Endothelial cell of umbilical vein (primary cell): ENCODE data around the gene FIZ1. TPM values are rescaled to one million over a fixed set of nuclear protein-coding genes. Genes with fewer than 3 reads are reported as not detected.
"Not testable (repeated sequence)": the region's sequence is repeated elsewhere in the genome, so short reads cannot be mapped to it uniquely, and the experiment has no call there.

ENCODE experiments used
- BruUV-seq: library from RNA; stranded (reverse); fragments of 400-500 nt; replicated peaks from 2 replicates; lab custom pipeline; 2021; lab: Mats Ljungman, UMichigan
- CTCF ChIA-PET: fragments of 300-600, 350-600 bp; sonication (Branson Sonifier 250); formaldehyde crosslinking; loops from one replicate; lab custom pipeline; 2021; ENCODE audit warnings: antibody characterized with exemption, inconsistent platforms; lab: Charles Lee
- POLR2A ChIA-PET: fragments of 300-600, 350-600 bp; sonication (Branson Sonifier 250); formaldehyde crosslinking; loops from one replicate; lab custom pipeline; 2021; ENCODE audit warnings: antibody characterized with exemption, inconsistent platforms; lab: Charles Lee
- DNase-seq: peaks from one replicate; pipeline ENCODE4 v3.0.0-alpha.2; 2011; ENCODE audit warnings: low read depth, low spot score
- FAIRE-seq: peaks from 2 replicates; lab custom pipeline; 2011; peaks lifted over from hg19 to GRCh38; lab: Jason Lieb, UNC
- H2AFZ ChIP-seq: 2 replicates; pipeline ENCODE4 v1.6.0; 2012; ENCODE audit warnings: low read depth, low read length, control low read depth, inconsistent platforms
- H3K27ac ChIP-seq: 2 replicates; pipeline ENCODE4 v1.5.1; 2011; ENCODE audit warnings: low read depth, mild to moderate bottlenecking, control low read depth, low read length, moderate library complexity; ENCODE audit not compliant: insufficient read depth
- H3K27me3 ChIP-seq, 2 experiments: 2 replicates each; pipeline versions ENCODE4 v1.6.0 to v1.6.1; 2011; ENCODE audit warnings: low read length in 2 of 2, mixed read lengths in 1 of 2; ENCODE audit not compliant: control insufficient read depth in 2 of 2, insufficient read depth in 2 of 2
- H3K36me3 ChIP-seq, 2 experiments: 2 replicates in 1 of 2; 3 replicates in 1 of 2; pipeline ENCODE4 v1.5.1; 2011; ENCODE audit warnings: low read length in 2 of 2, mild to moderate bottlenecking in 1 of 2, moderate library complexity in 1 of 2; ENCODE audit not compliant: control insufficient read depth in 2 of 2, insufficient read depth in 2 of 2; ENCODE audit errors: extremely low read depth in 1 of 2
- H3K4me1 ChIP-seq: 3 replicates; pipeline ENCODE4 v1.5.1; 2011; ENCODE audit warnings: mild to moderate bottlenecking, low read length; ENCODE audit not compliant: control insufficient read depth, insufficient read depth; ENCODE audit errors: extremely low read depth
- H3K4me2 ChIP-seq: 2 replicates; pipeline ENCODE4 v1.6.1; 2011; ENCODE audit warnings: low read length, control low read depth, mixed read lengths; ENCODE audit not compliant: insufficient read depth
- H3K4me3 ChIP-seq, 3 experiments: fragments of 200-600 bp in 1 of 3; sonication (generic), shearing (Covaris generic) in 1 of 3; replicated peaks in 1 of 3; 2 replicates each; pipeline ENCODE4 v1.5.1; 2011 to 2016; ENCODE audit warnings: control low read depth in 3 of 3, low read length in 3 of 3, mild to moderate bottlenecking in 2 of 3, inconsistent platforms in 1 of 3, low read depth in 1 of 3, moderate library complexity in 1 of 3; ENCODE audit not compliant: insufficient read depth in 1 of 3
- H3K79me2 ChIP-seq: 2 replicates; pipeline ENCODE4 v1.6.0; 2012; ENCODE audit warnings: low read length, inconsistent platforms; ENCODE audit not compliant: control insufficient read depth, insufficient read depth
- H3K9ac ChIP-seq: replicated peaks from 2 replicates; pipeline ENCODE3; 2011; ENCODE audit warnings: low read length, control low read depth; ENCODE audit not compliant: insufficient read depth; ENCODE audit errors: extremely low read depth
- H3K9me1 ChIP-seq: replicated peaks from 3 replicates; pipeline ENCODE4 v1.6.0; 2011; ENCODE audit warnings: mild to moderate bottlenecking, low read length; ENCODE audit not compliant: control insufficient read depth, insufficient read depth; ENCODE audit errors: extremely low read depth
- H3K9me3 ChIP-seq: replicated peaks from 2 replicates; pipeline ENCODE4 v1.5.1; 2012; ENCODE audit warnings: low read length, inconsistent platforms; ENCODE audit not compliant: control insufficient read depth, insufficient read depth
- H4K20me1 ChIP-seq: replicated peaks from 2 replicates; pipeline ENCODE3; 2011; ENCODE audit warnings: mild to moderate bottlenecking, low read length; ENCODE audit not compliant: control insufficient read depth, insufficient read depth; ENCODE audit errors: extremely low read depth
- MAX ChIP-seq: IDR thresholded peaks from 2 replicates; pipeline ENCODE4 v1.6.1; 2011; ENCODE audit not compliant: insufficient read depth, insufficient read length
- MYC ChIP-seq: IDR thresholded peaks from one replicate; pipeline ENCODE4 v1.6.1; 2011; ENCODE audit warnings: mild to moderate bottlenecking, low read depth, low read length
- dilution Hi-C: fragments of 300-500 bp; cut with MboI; formaldehyde crosslinking; loops from one replicate; pipeline ENCODE4 v1.15.0; 2019; ENCODE audit warnings: low sequenced_read_pairs; ENCODE audit not compliant: extremely low pct_ligation_motif_present
- intact Hi-C: fragments of 100-400 bp; cut with micrococcal nuclease; formaldehyde crosslinking; loops from one replicate; pipeline ENCODE4 v1.10.0; 2022
- polyA plus RNA-seq, 4 experiments: library from polyadenylated mRNA; depleted of rRNA in 3 of 4; stranded (reverse) in 3 of 4; unstranded in 1 of 4; fragments of >200 nt; gene quantifications; 2 replicates each; pipeline versions ENCODE4 v1.2.1 to v1.2.3, GENCODE V29; 2011 to 2012; ENCODE audit warnings: missing spikeins in 1 of 4
- total RNA-seq: library from RNA; stranded (reverse); gene quantifications from 2 replicates; pipeline ENCODE4 v1.2.3, GENCODE V29; 2021

The FIZ1 gene
- total and polyA plus RNA-seq, 2 donors (not counting 3 experiments of a cell fraction or from before 2014, with no cell fraction given) = 6.6 to 15.6 TPM

- FAIRE-seq (no peak), DNase-seq (no peak)
- H3K27ac ChIP-seq = no peak overlapping the region
- H3K4me3 ChIP-seq = no peak overlapping the region
- no peaks in the 10 kb centered on the region for H4K20me1 ChIP-seq
- H2AFZ ChIP-seq = no peak overlapping the region
- peaks cover 12% of the 10 kb centered on the region for H3K79me2 ChIP-seq
- H3K4me1 ChIP-seq = peaks cover 4% of the 10 kb centered on the region
- H3K9me3 ChIP-seq = no peaks in the 10 kb centered on the region
- no peaks in the 10 kb centered on the region for H3K27me3 ChIP-seq
- intact Hi-C loops = no loop called here
- no peaks in the 10 kb centered on the region for H3K9me1 ChIP-seq
- dilution Hi-C loops = no loop called here
- no peak overlapping the region for H3K9ac ChIP-seq
- TF ChIP-seq MYC (no peak), MAX (no peak)
- BruUV-seq = no TSS peak
- ChIA-PET CTCF (interaction anchor here (1.0 kb wide), 1 partner anchor 8 kb away, joined by 4 read pairs; no protein-coding TSS in a partner anchor), POLR2A (no interaction called here)
- H3K4me2 ChIP-seq = no peak overlapping the region
- peaks cover 0 to 7% of the 10 kb centered on the region in 2 experiments for H3K36me3 ChIP-seq
Measured at GRCh38 chr19:55576746-55577145, 22.6 kb downstream of the FIZ1 start.

- H3K9me1 ChIP-seq, H3K9ac ChIP-seq, H3K36me3 ChIP-seq, H3K27ac ChIP-seq, H3K9me3 ChIP-seq, POLR2A ChIA-PET, H3K27me3 ChIP-seq, dilution Hi-C loops, BruUV-seq, H4K20me1 ChIP-seq, H2AFZ ChIP-seq, H3K4me1 ChIP-seq, DNase-seq, intact Hi-C loops, H3K4me2 ChIP-seq, H3K4me3 ChIP-seq, H3K79me2 ChIP-seq, FAIRE-seq: not testable (repeated sequence)
- CTCF ChIA-PET = interaction anchor here (2.3 kb wide), 1 partner anchor 25 kb away, joined by 6 read pairs; no protein-coding TSS in a partner anchor
Measured at GRCh38 chr19:55573929-55574328, 25.4 kb downstream of the FIZ1 start.

- H3K4me3 ChIP-seq, H3K27me3 ChIP-seq, H3K79me2 ChIP-seq, BruUV-seq, FAIRE-seq, H3K4me1 ChIP-seq, H3K9me1 ChIP-seq, intact Hi-C loops, dilution Hi-C loops, POLR2A ChIA-PET, DNase-seq, H3K9me3 ChIP-seq, H3K4me2 ChIP-seq, H4K20me1 ChIP-seq, H3K36me3 ChIP-seq, H3K9ac ChIP-seq, H2AFZ ChIP-seq, H3K27ac ChIP-seq: not testable (repeated sequence)
- CTCF ChIA-PET = interaction anchor here (1.4 kb wide), 1 partner anchor 7 kb away, joined by 4 read pairs; no protein-coding TSS in a partner anchor
Measured at GRCh38 chr19:55569477-55569876, 29.8 kb downstream of the FIZ1 start.
